Gastroesophageal sphincter (tissue), 4 donors: Measurements from ENCODE around the gene KLHDC8A. TPM values are rescaled to one million over a fixed set of nuclear protein-coding genes. Genes with fewer than 3 reads are reported as not detected.
"Not testable (repeated sequence)": the region's sequence is repeated elsewhere in the genome, so short reads cannot be mapped to it uniquely, and the experiment has no call there.

ENCODE experiments used
- ATAC-seq: fragments of 150-250 bp; one replicate; pipeline ENCODE4 v1.9.1; 2016; ENCODE audit warnings: mild to moderate bottlenecking, moderate library complexity
- H3K27ac ChIP-seq, 4 donors: fragments of 200-600 bp; sonication (generic) in 3 of 4; 1 replicate in 3 of 4; 2 replicates in 1 of 4; pipeline ENCODE4 v1.5.1; 2016 to 2019
- H3K27me3 ChIP-seq: fragments of 200-600 bp; sonication (generic); one replicate; pipeline ENCODE4 v1.5.1; 2019
- H3K36me3 ChIP-seq, 2 donors: fragments of 200-600 bp; sonication (generic); one replicate each; pipeline ENCODE4 v1.5.1; 2019; ENCODE audit warnings: control low read depth in 1 of 2
- H3K4me1 ChIP-seq, 3 donors: fragments of 200-600 bp; sonication (generic); 1 replicate in 2 of 3; 2 replicates in 1 of 3; pipeline ENCODE4 v1.5.1; 2016 to 2019; ENCODE audit warnings: control low read depth in 2 of 3
- H3K4me3 ChIP-seq, 2 donors: fragments of 200-600 bp; sonication (generic); one replicate each; pipeline ENCODE4 v1.5.1; 2019; ENCODE audit warnings: mild to moderate bottlenecking in 1 of 2, moderate library complexity in 1 of 2
- H3K9me3 ChIP-seq, 3 donors: fragments of 200-600 bp; sonication (generic); one replicate each; pipeline ENCODE4 v1.5.1; 2017 to 2019; ENCODE audit warnings: control low read depth in 2 of 3
- CTCF ChIP-seq, 4 experiments: fragments of 200-600 bp in 2 of 4; fragments of 450-650 bp in 2 of 4; sonication (generic) in 1 of 4; IDR thresholded peaks; one replicate each; pipeline ENCODE4 v1.5.1; 2017 to 2019; ENCODE audit warnings: antibody characterized with exemption in 4 of 4, mild to moderate bottlenecking in 2 of 4, moderate library complexity in 2 of 4
- EP300 ChIP-seq: sonication (generic); formaldehyde crosslinking; IDR thresholded peaks from one replicate; pipeline ENCODE4 v1.6.1; 2017; ENCODE audit warnings: antibody characterized with exemption, mild to moderate bottlenecking
- POLR2A ChIP-seq, 2 donors: fragments of 450-650 bp; IDR thresholded peaks; one replicate each; pipeline ENCODE4 v1.6.1; 2017; ENCODE audit warnings: antibody characterized with exemption in 2 of 2, mild to moderate bottlenecking in 2 of 2, moderate library complexity in 1 of 2
- POLR2AphosphoS5 ChIP-seq: sonication (generic); formaldehyde crosslinking; IDR thresholded peaks from one replicate; pipeline ENCODE4 v1.6.1; 2017; ENCODE audit warnings: antibody characterized with exemption
- WGBS, 2 donors: methylation state at CpG; one replicate each; pipeline ENCODE4 v1.1.5; 2018; ENCODE audit warnings: low coverage in 1 of 2; 5-methylcytosine and 5-hydroxymethylcytosine counted together
- total RNA-seq, 4 donors: library from RNA; depleted of rRNA; stranded (reverse); fragments of >200 nt; gene quantifications; one replicate each; pipeline ENCODE4 v1.1.0, GENCODE V29; 2016

KLHDC8A gene
- total RNA-seq, 4 donors from 2014 or later = 0.16 to 0.40 (median 0.31) TPM; not detected in 1

- Histone ChIP-seq H3K4me1 (peaks cover 0 to 16% (median 0%) of the 10 kb centered on the region in 3 donors), H3K36me3 (no peaks in the 10 kb centered on the region), H3K27ac (no peak overlapping the region), H3K9me3 (no peaks in the 10 kb centered on the region), H3K4me3 (no peak overlapping the region), H3K27me3 (peaks cover 38% of the 10 kb centered on the region)
- TF ChIP-seq CTCF (IDR thresholded peaks at IDR 0.05) (no peak), POLR2A (IDR thresholded peaks at IDR 0.05) (no peak), EP300 (no peak), POLR2AphosphoS5 (no peak)
- ATAC-seq = no peak
- WGBS, 2 donors = 0 to 42% methylated on average over 1 to 10 of the region's 11 CpGs
Measured at GRCh38 chr1:205371871-205372660, 15.3 kb upstream of the KLHDC8A start.

GRCh38 chr1:205370780-205371179 lies 14.1 kb upstream of the KLHDC8A start:
- Histone ChIP-seq H3K4me3 (no peak overlapping the region), H3K9me3 (no peaks in the 10 kb centered on the region), H3K4me1 (peaks cover 0 to 9% (median 0%) of the 10 kb centered on the region in 3 donors), H3K36me3 (no peaks in the 10 kb centered on the region), H3K27me3 (peaks cover 38% of the 10 kb centered on the region), H3K27ac (no peak overlapping the region)
- ATAC-seq = no peak
- TF ChIP-seq CTCF (IDR thresholded peaks at IDR 0.05) (no peak), POLR2AphosphoS5 (no peak), EP300 (no peak), POLR2A (IDR thresholded peaks at IDR 0.05) (no peak)

GRCh38 chr1:205369701-205370123 lies 13.0 kb upstream of the KLHDC8A start:
- H3K9me3 ChIP-seq = no peaks in the 10 kb centered on the region
- ATAC-seq = no peak
- peaks cover 32% of the 10 kb centered on the region for H3K27me3 ChIP-seq
- peaks cover 0 to 8% (median 0%) of the 10 kb centered on the region in 3 donors for H3K4me1 ChIP-seq
- TF ChIP-seq EP300 = no peak
- TF ChIP-seq POLR2AphosphoS5 = no peak
- no peak for TF ChIP-seq CTCF (IDR thresholded peaks at IDR 0.05)
- no peak for TF ChIP-seq POLR2A (IDR thresholded peaks at IDR 0.05)
- H3K4me3 ChIP-seq = no peak overlapping the region
- no peak overlapping the region for H3K27ac ChIP-seq
- 37 to 40% methylated on average over 3 of the region's 3 CpGs for WGBS, 2 donors
- no peaks in the 10 kb centered on the region for H3K36me3 ChIP-seq

- Histone ChIP-seq H3K27me3 (peaks cover 20% of the 10 kb centered on the region), H3K4me3 (no peak overlapping the region), H3K36me3 (no peaks in the 10 kb centered on the region), H3K4me1 (peaks cover 0 to 8% (median 0%) of the 10 kb centered on the region in 3 donors), H3K9me3 (no peaks in the 10 kb centered on the region), H3K27ac (no peak overlapping the region)
- 81 to 91% methylated on average over 2 to 6 of the region's 6 CpGs for WGBS, 2 donors
- TF ChIP-seq EP300 (no peak), CTCF (IDR thresholded peaks at IDR 0.05) (no peak), POLR2AphosphoS5 (no peak), POLR2A (IDR thresholded peaks at IDR 0.05) (no peak)
- ATAC-seq = no peak
Measured at GRCh38 chr1:205368478-205368877, 11.8 kb upstream of the KLHDC8A start.

GRCh38 chr1:205365945-205366463 lies 9.3 kb upstream of the KLHDC8A start:
- 45 to 47% methylated on average over 5 to 6 of the region's 8 CpGs for WGBS, 2 donors
- no peaks in the 10 kb centered on the region for H3K9me3 ChIP-seq
- H3K4me3 ChIP-seq = no peak overlapping the region
- H3K27me3 ChIP-seq = no peaks in the 10 kb centered on the region
- H3K27ac ChIP-seq = no peak overlapping the region
- TF ChIP-seq POLR2AphosphoS5 (no peak), EP300 (no peak), CTCF (IDR thresholded peaks at IDR 0.05) (no peak), POLR2A (IDR thresholded peaks at IDR 0.05) (no peak)
- no peaks in the 10 kb centered on the region for H3K36me3 ChIP-seq
- ATAC-seq = no peak
- H3K4me1 ChIP-seq = peaks cover 0 to 8% (median 0%) of the 10 kb centered on the region in 3 donors

GRCh38 chr1:205365086-205365485 lies 8.4 kb upstream of the KLHDC8A start:
- not testable (repeated sequence) for H3K4me1 ChIP-seq, H3K27me3 ChIP-seq, ATAC-seq, H3K9me3 ChIP-seq, H3K4me3 ChIP-seq, H3K27ac ChIP-seq, H3K36me3 ChIP-seq
- 88 to 89% methylated on average over 3 to 7 of the region's 8 CpGs for WGBS, 2 donors
